Gastrocnemius medialis (tissue), 4 donors: ENCODE results near the gene SPTAN1. TPM values are rescaled to one million over a fixed set of nuclear protein-coding genes. Genes with fewer than 3 reads are reported as not detected.

Source experiments
- ATAC-seq, 2 donors: fragments of 150-250 bp; one replicate each; pipeline ENCODE4 v1.9.1; 2016
- DNase-seq, 2 donors: peaks; one replicate each; pipeline ENCODE4 v3.0.0-alpha.2; 2019
- H3K27ac ChIP-seq, 4 donors: fragments of 200-600 bp; sonication (generic); 1 replicate in 1 of 4; 2 replicates in 3 of 4; pipeline ENCODE4 v1.5.1; 2016 to 2018; ENCODE audit warnings: mild to moderate bottlenecking in 2 of 4, moderate library complexity in 1 of 4
- H3K27me3 ChIP-seq, 3 donors: fragments of 200-600 bp; sonication (generic) in 2 of 3; 1 replicate in 1 of 3; 2 replicates in 2 of 3; pipeline versions ENCODE4 v1.5.1 to v1.6.0; 2016 to 2019; ENCODE audit warnings: mild to moderate bottlenecking in 1 of 3, moderate library complexity in 1 of 3
- H3K36me3 ChIP-seq, 2 donors: fragments of 200-600 bp; sonication (generic) in 1 of 2; one replicate each; pipeline ENCODE4 v1.5.1; 2017 to 2018
- H3K4me1 ChIP-seq, 2 donors: fragments of 200-600 bp; sonication (generic) in 1 of 2; one replicate each; pipeline ENCODE4 v1.5.1; 2016 to 2017; ENCODE audit warnings: mild to moderate bottlenecking in 2 of 2
- H3K4me3 ChIP-seq, 4 donors: fragments of 200-600 bp; sonication (generic) in 3 of 4; 1 replicate in 1 of 4; 2 replicates in 3 of 4; pipeline ENCODE4 v1.5.1; 2016 to 2019; ENCODE audit warnings: mild to moderate bottlenecking in 2 of 4
- H3K9me3 ChIP-seq, 3 donors: fragments of 200-600 bp; sonication (generic) in 2 of 3; 1 replicate in 1 of 3; 2 replicates in 2 of 3; pipeline ENCODE4 v1.5.1; 2016 to 2019
- CTCF ChIP-seq, 5 experiments: fragments of 450-650 bp in 3 of 5; fragments of 200-600 bp in 2 of 5; sonication (generic) in 2 of 5; IDR thresholded peaks in 4 of 5; conservative IDR thresholded peaks in 1 of 5; 1 replicate in 4 of 5; 2 replicates in 1 of 5; pipeline ENCODE4 v1.5.1; 2016 to 2019; ENCODE audit warnings: antibody characterized with exemption in 5 of 5, mild to moderate bottlenecking in 3 of 5, moderate library complexity in 3 of 5
- POLR2A ChIP-seq, 2 donors: fragments of 450-650 bp; IDR thresholded peaks; one replicate each; pipeline ENCODE4 v1.6.1; 2017; ENCODE audit warnings: antibody characterized with exemption in 2 of 2, mild to moderate bottlenecking in 2 of 2, moderate library complexity in 2 of 2
- in situ Hi-C, 4 donors: fragments of 200-750 bp; cut with MboI; loops; one replicate each; pipeline versions ENCODE4 v1.15.0 to v1.8.0; 2017; ENCODE audit warnings: low sequenced_read_pairs in 4 of 4
- intact Hi-C: fragments of 100-400 bp; cut with DNase I; formaldehyde crosslinking; loops from one replicate; pipeline ENCODE4 v1.15.1; 2023; ENCODE audit warnings: low total_unique reads
- total RNA-seq, 4 donors: library from RNA; depleted of rRNA; stranded (reverse); fragments of >200 nt; gene quantifications; one replicate each; pipeline versions ENCODE4 v1.1.0 to v1.2.3, GENCODE V29; 2016

Gene SPTAN1
- total RNA-seq, 4 donors from 2014 or later, result 30.2 to 41.5 (median 33.0) TPM

DNA sequence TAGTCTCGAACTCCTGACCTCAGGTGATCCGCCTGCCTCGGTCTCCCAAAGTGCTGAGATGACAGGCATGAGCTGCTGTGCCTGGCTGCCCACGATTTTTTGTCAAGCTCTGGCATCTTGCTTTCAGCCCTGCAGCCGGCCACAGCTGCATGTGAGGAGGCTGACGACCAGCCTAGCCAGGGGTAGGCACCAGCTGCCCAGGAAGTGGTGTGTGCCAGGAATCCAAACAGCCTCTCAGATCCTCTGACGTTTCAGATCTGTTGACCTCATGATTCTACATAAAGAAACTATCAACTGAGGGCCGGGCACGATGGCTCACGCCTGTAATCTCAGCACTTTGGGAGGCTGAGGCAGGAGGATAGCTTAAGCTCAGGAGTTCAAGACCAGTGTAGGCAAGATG is 85.3 kb downstream of the SPTAN1 start:
- TF ChIP-seq CTCF (IDR thresholded peaks at IDR 0.05 in 4 of 5, conservative IDR thresholded peaks at IDR 0.05 in 1 of 5), result no peak
- no peak for TF ChIP-seq POLR2A (IDR thresholded peaks at IDR 0.05)
- no peak overlapping the region for H3K27ac ChIP-seq
- in situ Hi-C loops (no loop called here), intact Hi-C loops (no loop called here)
- no peaks in the 10 kb centered on the region for H3K27me3 ChIP-seq
- H3K9me3 ChIP-seq, result no peaks in the 10 kb centered on the region
- no peak for ATAC-seq
- peaks cover 0 to 18% of the 10 kb centered on the region in 2 donors for H3K36me3 ChIP-seq
- peaks cover 8 to 16% of the 10 kb centered on the region in 2 donors for H3K4me1 ChIP-seq
- no peak for DNase-seq
- no peak overlapping the region for H3K4me3 ChIP-seq

DNA sequence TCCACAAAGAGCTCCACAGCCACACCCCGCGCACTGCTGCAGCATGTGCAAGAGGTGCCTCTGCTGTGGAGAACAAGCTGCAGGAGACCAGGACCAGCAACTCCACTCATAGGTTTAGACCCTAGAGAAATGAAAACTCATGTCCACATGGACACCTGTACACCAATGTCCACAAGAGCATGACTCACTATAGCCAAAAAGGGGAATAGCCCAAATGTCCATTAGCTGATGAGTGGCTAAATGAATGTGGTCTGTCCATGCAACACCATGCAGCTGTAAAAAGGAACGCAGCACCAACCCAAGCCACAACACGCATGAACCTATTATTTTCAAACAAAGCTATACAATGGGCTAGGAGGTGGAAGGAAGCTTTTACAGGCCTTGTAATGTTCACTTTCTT is 86.2 kb downstream of the SPTAN1 start:
- in situ Hi-C loops (no loop called here), intact Hi-C loops (no loop called here)
- Histone ChIP-seq H3K4me3 (no peak overlapping the region), H3K9me3 (no peaks in the 10 kb centered on the region), H3K27ac (no peak overlapping the region), H3K4me1 (peaks cover 8 to 16% of the 10 kb centered on the region in 2 donors), H3K27me3 (no peaks in the 10 kb centered on the region), H3K36me3 (peaks cover 0 to 9% of the 10 kb centered on the region in 2 donors)
- no peak for TF ChIP-seq POLR2A (IDR thresholded peaks at IDR 0.05)
- no peak for TF ChIP-seq CTCF (IDR thresholded peaks at IDR 0.05 in 4 of 5, conservative IDR thresholded peaks at IDR 0.05 in 1 of 5)
- DNase-seq (no peak), ATAC-seq (no peak)

- no peak for TF ChIP-seq CTCF (IDR thresholded peaks at IDR 0.05 in 4 of 5, conservative IDR thresholded peaks at IDR 0.05 in 1 of 5)
- H3K4me3 ChIP-seq, result no peak overlapping the region
- ATAC-seq (no peak), DNase-seq (no peak)
- no peaks in the 10 kb centered on the region for H3K36me3 ChIP-seq
- no peak overlapping the region for H3K27ac ChIP-seq
- no peaks in the 10 kb centered on the region for H3K27me3 ChIP-seq
- intact Hi-C loops (no loop called here), in situ Hi-C loops (no loop called here)
- H3K4me1 ChIP-seq, result peaks cover 0 to 4% of the 10 kb centered on the region in 2 donors
- H3K9me3 ChIP-seq, result no peaks in the 10 kb centered on the region
Observed at GRCh38 chr9:128640603-128641002, 88.2 kb downstream of the SPTAN1 start.

DNA sequence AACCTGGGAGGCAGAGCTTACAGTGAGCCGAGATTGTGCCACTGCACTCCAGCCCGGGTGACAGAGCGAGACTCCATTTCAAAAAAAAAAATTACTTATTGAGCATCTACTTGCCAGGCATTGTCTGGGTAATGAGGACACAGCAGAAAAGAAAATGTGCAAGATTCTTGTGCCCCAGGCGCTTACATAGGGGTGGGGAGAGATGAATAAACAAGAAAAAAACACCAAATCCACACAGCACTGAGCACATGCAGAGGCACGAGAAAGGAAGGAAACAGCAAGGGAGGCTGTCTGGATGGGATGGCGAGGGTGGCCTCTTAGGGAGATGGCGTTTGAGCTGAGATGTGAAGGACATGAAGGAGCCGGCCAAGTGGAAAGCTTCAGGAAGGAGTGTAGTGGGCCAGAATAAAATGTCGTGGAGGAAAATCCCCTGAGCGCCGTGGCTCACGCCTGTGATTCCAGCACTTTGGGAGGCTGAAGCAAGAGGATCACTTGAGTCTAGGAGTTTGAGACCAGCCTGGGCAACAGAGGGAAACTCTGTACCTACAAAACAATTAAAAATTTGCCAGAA is 90.4 kb downstream of the SPTAN1 start:
- no peak for DNase-seq
- Histone ChIP-seq H3K27me3 (no peaks in the 10 kb centered on the region), H3K4me1 (no peaks in the 10 kb centered on the region), H3K36me3 (no peaks in the 10 kb centered on the region), H3K9me3 (no peaks in the 10 kb centered on the region), H3K4me3 (no peak overlapping the region), H3K27ac (no peak overlapping the region)
- TF ChIP-seq POLR2A (IDR thresholded peaks at IDR 0.05) (no peak), CTCF (IDR thresholded peaks at IDR 0.05 in 4 of 5, conservative IDR thresholded peaks at IDR 0.05 in 1 of 5) (no peak)
- intact Hi-C loops (no loop called here), in situ Hi-C loops (no loop called here)
- ATAC-seq, result no peak
